ENCODE measurements around the gene DIAPH2. TPM values are rescaled to one million over a fixed set of nuclear protein-coding genes. Genes with fewer than 3 reads are reported as not detected.

DIAPH2 gene
- total and polyA plus RNA-seq, 2 of the 13 experiments (the other 11 are each of a cell fraction or from before 2014, with no cell fraction given), result 2.1 to 8.5 TPM

- no peak for TF ChIP-seq ZGPAT (CRISPR knock-in tag; IDR thresholded peaks at IDR 0.05)
- TF ChIP-seq SNAI1 (CRISPR knock-in tag; IDR thresholded peaks at IDR 0.05; ENCODE audit: borderline replicate concordance), result no peak
- no peak for TF ChIP-seq EEA1 (CRISPR knock-in tag; IDR thresholded peaks at IDR 0.05; ENCODE audit: borderline replicate concordance)
- TF ChIP-seq ZNF777 (CRISPR knock-in tag; IDR thresholded peaks at IDR 0.05), result no peak
These were observed 177.0 kb downstream of the DIAPH2 start (continued) for GRCh38 chrX:96861661-96862060.

- FAIRE-seq, result no peak
- 95% methylated on average over 10 of the region's 10 CpGs for WGBS (ENCODE audit: low lambda C conversion rate)
- no peak for DNase-seq (ENCODE audit: low spot score)
- Histone ChIP-seq H3K27me3 (ENCODE audit: control insufficient read depth in 1 of 2, insufficient read depth in 2 of 2, low read length in 2 of 2) (no peaks in the 10 kb centered on the region), H4K20me1 (ENCODE audit: insufficient read depth, low read length) (no peaks in the 10 kb centered on the region), H3K9me3 (ENCODE audit: low read length) (no peaks in the 10 kb centered on the region), H3K4me1 (ENCODE audit: insufficient read depth, low read length) (no peaks in the 10 kb centered on the region), H3K9ac (ENCODE audit: insufficient read depth, low read depth, low read length) (no peak within 1 kb of the TSS), H3K4me3 (replicated peaks in 1 of 3; ENCODE audit: insufficient read depth in 1 of 3, low read depth in 2 of 3, low read length in 3 of 3) (no peak within 1 kb of the TSS), H3K79me2 (ENCODE audit: insufficient read depth, low read length) (no peaks in the 10 kb centered on the region), H3K36me3 (replicated peaks in 1 of 2; ENCODE audit: control insufficient read depth in 1 of 2, insufficient read depth in 2 of 2, low read length in 2 of 2) (no peaks in the 10 kb centered on the region), H3K4me2 (ENCODE audit: low read depth, low read length) (no peak within 1 kb of the TSS), H2AFZ (ENCODE audit: low read length) (no peak within 1 kb of the TSS), H3K27ac (ENCODE audit: extremely low read length, insufficient read depth, low read length) (no peak within 1 kb of the TSS)
- intact Hi-C loops (cut with micrococcal nuclease; ENCODE audit: unreplicated experiment), result no loop called here
- ChIA-PET POLR2A (no interaction called here), CTCF (ENCODE audit: low intra/inter-chr PET ratio, low total read pairs) (no interaction called here)
- no peak for ATAC-seq
- no TSS peak for BruUV-seq (replicated peaks)
- in situ Hi-C loops (cut with HindIII; ENCODE audit: extremely low pct_ligation_motif_present, low pct_unique_long_range_greater_than_20kb), result no loop called here
- TF ChIP-seq ZNF432 (CRISPR knock-in tag; IDR thresholded peaks at IDR 0.05; ENCODE audit: borderline replicate concordance) (no peak), PRDM4 (CRISPR knock-in tag; IDR thresholded peaks at IDR 0.05; ENCODE audit: borderline replicate concordance) (no peak), HNRNPK (IDR thresholded peaks at IDR 0.05; ENCODE audit: low read depth, low read length, poor library complexity, severe bottlenecking) (no peak), SALL2 (CRISPR knock-in tag; IDR thresholded peaks at IDR 0.05) (no peak), GZF1 (CRISPR knock-in tag; IDR thresholded peaks at IDR 0.05) (no peak), SP4 (CRISPR knock-in tag; IDR thresholded peaks at IDR 0.05) (no peak), ZHX1 (CRISPR knock-in tag; IDR thresholded peaks at IDR 0.05; ENCODE audit: low read depth) (no peak), ZNF33B (CRISPR knock-in tag; IDR thresholded peaks at IDR 0.05) (no peak), ZFP91 (CRISPR knock-in tag; IDR thresholded peaks at IDR 0.05; ENCODE audit: borderline replicate concordance) (no peak), ZNF451 (CRISPR knock-in tag; IDR thresholded peaks at IDR 0.05) (no peak), HCFC1 (IDR thresholded peaks at IDR 0.05; ENCODE audit: low read depth, low read length) (no peak), ZNF850 (CRISPR knock-in tag; conservative IDR thresholded peaks at IDR 0.05) (no peak)
These were observed 199.0 kb downstream of the DIAPH2 start, which contains the start of gene RPA4 for GRCh38 chrX:96883608-96884007. Gene RPA4, plus strand, starts transcription at chrX:96883908. Its CDS starts 403 bp downstream, at chrX:96884311.

All from HepG2 (cell line).